HG02623 (cell line): Measurements from ENCODE around the gene LAMA5.

ENCODE experiments used
- ATAC-seq: cut with Tn5 transposase; IDR thresholded peaks from one replicate; pipeline ENCODE4 v1.9.1; 2021; ENCODE audit warnings: moderate library complexity; ENCODE audit not compliant: unreplicated experiment

The LAMA5 gene

DNA sequence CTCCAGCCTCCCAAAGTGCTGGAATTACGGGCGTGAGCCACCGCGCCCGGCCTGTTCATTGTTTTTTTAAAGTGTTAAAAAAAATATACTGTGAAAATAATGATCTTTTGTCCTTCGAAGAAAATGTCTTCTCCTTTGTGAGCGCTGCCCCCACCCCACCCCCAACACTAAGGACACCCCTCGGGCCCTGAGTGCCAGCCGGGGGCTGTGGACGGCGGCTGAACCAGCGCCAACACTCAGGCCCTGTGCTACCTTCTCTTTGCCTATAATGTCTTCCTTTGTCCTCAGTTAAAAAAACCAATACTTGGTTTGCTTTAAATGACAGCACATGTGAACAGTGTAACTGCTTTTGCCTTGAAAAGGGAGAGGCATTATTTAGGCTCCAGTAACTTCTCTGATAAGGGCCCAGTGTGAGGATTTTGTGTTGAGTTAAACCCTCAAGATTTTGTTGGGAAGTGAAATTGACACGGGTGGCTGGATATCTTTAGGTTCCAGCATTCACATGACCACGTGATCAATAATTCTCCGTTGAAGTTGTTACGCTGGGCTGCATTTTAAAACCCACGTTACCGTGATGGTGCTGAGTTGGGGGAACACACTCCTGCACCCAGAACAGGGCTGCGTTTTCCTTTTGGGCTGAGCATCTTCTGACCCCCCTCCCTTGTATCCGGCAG, 73.9 kb downstream of the LAMA5 start:
- no peak for ATAC-seq

DNA sequence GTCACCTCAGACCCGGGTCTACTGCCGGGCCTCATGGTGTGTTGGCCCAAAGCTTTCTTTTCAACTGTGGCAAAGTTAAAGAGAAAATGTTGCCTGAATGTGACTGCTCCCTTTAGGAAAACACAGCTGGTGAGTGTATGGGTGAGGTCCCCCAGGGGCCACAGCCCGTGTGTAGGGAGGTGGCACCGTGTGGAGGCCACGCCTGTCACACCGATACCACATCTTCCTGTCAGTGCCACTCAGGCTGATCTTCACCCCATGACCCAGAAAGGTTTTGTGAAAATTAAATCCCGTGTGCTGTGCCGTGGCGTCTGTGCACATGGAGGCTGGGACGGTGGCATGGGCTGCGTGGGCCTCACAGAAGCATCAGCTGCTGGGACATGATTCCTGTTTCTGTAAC, 75.0 kb downstream of the LAMA5 start:
- ATAC-seq = no peak

DNA sequence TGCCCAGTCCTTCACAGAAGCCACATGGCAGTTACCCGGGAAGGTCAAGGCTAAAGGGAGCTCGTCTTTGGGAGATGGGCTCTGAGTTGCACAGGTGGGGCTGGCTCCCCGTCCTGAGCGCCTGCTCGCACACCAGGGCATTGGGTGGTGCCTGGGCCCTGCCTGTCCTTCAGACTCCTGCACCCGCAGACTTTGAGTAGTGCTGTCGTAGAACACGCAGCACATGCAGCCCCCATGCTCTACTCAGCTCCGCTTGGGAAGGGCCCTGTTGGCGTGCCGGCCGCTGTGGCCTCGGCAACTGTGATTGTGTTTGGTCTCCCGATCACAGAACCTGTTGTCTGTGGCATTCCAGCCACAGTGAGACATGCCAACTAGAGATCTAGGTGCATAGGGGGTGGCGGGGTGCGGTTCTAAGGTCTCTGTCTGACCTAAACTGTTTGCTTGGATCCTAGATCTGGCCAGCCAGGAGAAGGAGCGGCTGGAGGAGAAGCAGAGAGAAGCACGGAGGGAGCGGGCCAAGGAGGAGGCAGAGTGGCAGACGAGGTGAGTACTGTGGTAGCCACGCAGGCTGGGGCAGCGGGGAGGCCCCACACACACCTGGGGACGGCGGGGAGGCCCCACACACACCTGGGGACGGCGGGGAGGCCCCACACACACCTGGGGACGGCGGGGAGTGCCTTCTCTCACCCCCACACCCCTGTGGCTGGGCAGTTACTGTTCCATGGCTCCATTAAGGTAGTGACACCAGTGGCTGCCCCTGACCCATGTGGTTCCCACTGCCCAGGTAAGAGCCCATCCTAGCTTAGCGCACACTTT, 75.7 kb downstream of the LAMA5 start:
- no peak for ATAC-seq

DNA sequence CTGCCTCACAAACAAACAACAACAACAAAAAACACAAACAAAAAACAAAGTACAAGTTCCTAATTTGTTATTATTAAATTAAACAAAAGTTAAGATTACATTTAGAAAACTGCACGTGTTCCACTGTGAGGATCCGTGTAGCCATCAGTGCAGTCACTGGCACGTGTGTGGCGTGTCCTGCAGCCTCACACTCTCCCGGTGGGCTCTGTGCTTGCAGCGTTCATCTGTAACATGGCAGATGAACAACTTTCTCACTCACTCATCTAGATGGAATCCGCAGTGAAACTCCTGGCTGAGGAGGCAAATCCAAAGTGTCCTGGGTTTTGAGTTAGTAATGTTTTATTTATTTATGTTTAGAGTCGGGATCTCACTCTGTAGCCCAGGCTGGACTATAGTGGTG, 77.2 kb downstream of the LAMA5 start:
- no peak for ATAC-seq

DNA sequence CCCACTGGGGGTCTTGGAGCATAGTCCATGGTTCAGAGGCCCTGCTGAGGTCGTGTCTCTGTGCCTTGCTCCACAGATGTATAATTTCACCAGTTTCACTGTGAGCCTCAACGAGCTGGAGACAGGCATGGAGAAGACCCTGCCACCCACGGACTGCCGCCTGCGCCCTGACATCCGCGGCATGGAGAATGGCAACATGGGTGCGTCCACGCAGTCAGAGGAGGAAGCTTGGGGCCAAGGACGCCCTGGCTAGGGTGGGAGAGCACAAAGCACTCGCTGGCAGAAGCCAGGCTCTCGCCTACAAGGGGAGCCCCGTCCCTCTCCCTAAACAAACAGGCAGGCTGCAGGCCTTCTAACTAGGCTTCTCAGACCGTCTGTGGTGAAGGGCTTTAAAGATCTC, 78.0 kb downstream of the LAMA5 start:
- no peak for ATAC-seq

DNA sequence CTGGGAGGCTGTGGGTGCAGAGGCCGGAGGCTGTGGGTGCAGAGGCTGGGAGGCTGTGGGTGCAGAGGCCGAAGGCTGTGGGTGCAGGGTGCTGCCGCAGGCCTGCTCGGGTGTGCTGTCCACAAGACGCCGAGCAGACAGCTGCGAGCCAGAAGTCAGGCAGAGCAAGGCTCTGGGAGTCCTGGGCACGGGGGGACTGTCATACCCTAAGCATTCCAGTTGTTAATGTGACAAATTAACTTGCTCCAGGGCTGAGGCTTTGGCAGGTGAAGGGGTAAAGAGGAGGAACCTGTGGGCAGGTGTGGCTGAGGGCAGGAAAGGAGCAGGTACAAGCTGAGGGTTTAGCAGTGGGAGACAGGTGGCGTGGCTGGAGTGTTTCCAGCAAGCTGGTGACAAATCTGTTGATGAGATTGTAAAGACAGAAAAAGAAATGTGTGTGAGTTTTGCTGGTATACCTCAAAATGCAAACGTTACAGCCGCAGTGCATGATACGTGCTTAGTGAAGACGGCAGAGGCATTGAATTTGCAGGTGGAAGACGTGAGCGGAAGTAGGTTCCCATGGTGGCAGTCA, 78.5 kb downstream of the LAMA5 start:
- no peak for ATAC-seq

DNA sequence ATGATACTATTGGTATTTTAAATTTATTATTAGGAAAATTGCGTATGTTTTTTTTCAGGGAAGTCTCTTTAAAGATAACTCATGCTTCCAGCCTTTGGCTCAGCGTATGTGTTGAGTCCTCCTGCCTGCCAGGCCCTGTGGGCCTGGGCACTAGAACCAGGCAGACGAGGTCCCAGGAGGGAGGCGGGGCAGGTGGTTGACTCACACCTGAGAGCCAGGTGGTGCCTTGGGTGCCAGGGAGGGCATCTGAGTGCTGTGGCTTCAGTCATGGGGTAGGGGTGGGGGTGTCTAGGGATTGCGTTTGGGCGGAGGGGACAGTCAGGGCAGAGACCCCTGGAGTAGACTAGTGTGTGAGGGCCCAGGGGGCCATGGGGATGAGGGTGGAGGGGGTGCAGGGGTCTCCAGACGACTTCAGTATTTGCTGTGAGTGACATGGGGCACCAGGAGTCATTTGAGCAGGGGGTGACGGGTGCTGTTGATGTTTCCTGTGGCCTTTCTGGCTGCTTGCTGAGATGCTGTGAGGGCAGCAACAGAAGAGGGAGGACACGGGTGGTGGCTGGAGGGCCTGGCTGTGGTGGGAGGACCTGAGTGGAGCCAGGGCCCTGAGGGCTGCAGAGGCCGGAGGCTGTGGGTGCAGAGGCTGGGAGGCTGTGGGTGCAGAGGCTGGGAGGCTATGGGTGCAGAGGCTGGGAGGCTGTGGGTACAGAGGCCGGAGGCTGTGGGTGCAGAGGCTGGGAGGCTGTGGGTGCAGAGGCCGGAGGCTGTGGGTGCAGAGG, 79.2 kb downstream of the LAMA5 start:
- ATAC-seq = no peak

DNA sequence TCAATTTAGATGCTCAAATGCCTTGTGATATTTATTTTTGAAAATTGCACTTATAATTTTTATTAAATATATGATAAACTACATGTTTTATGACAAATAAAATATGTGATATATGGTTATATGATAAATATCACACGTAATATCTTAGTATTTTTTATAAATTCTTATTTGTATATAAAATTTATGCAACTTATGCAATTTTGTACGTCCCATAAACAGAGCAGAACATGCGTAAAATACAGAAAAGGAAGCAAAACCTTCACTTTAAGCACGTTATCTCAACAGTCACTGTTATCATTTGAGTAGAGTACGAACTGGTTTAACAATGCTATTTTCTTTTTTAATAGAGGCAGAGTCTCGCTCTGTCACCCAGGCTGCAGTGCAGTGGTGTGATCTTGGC, 80.0 kb downstream of the LAMA5 start:
- no peak for ATAC-seq

DNA sequence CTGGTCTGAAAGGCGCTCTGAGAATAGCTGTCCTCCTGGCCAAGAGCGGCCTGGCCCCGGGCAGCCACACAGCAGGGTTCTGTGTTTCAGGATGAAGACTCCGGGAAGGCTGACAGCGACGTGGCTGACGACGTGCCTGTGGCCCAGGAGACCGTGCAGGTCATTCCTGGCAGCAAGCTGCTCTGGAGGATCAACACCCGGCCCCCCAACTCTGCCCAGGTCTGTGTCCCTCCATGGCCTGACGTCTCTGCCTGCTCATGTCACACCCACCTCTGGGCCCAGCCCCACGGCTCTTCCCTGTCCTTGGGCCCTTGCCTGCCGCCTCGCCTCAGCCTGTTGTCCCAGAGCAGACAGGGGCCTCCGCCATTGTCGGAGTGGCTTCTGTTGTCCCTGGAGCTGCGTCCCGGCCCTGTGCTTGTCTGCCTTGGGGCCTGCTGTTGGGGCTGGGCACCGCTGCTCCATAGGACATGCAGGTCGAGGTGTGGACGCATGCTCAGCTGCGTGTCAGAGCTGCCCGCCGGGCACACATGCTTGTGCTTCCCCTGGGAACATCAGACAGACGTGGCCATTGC, 80.5 kb downstream of the LAMA5 start:
- no peak for ATAC-seq

DNA sequence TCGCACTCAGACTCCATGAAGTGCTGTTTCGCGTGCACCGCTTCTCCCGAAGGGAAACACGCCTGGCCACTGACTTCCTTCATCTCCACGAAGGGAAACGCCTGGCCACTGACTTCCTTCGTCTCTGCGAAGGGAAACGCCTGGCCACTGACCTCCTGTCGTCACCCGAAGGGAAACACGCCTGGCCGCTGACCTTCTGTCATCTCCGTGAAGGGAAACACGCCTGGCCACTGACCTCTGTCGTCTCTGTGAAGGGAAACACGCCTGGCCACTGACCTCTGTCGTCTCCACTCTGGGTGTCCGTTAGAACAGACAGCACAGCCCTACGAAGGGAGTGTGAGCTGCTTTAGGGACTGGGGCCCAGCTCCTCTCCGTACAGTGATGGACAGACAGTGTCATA, 81.4 kb downstream of the LAMA5 start:
- ATAC-seq = no peak

DNA sequence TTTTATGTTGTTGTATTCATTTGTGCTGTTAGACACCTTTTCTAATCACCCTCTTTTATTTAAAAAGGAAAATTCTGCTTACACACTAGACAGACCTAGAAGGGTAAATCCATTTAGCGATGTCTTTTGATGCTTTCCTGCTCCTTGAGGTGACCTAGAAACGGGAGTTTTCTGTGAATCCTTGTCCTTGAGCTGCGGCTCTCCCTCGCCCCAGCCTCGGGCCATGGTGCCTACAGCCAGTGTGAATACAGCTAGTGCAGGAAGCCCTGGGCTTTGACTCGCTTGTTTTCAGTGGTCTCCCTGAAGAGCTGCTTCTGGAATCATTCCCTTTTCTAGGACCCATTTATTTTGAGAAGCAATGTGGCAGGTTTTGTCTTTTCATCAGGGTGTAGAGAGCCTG, 82.0 kb downstream of the LAMA5 start:
- ATAC-seq = no peak

DNA sequence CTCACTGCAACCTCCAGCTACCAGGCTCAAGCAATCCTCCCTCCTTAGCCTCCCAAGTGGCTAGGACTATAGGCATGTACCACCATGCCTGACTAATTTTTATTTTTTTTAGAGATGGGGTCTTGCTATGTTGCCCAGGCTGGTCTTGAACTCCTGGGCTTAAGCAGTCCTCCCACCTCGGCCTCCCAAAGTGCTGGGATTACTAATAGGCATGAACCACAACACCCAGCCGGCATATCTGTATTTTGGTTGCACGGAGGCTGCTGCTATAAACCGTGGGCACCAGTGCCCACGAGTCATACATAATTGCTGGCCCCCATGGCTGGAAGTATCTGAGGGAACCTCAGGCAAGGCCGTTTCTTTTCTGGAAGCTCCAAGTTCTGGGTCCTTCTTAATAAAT, 82.7 kb downstream of the LAMA5 start:
- no peak for ATAC-seq

DNA sequence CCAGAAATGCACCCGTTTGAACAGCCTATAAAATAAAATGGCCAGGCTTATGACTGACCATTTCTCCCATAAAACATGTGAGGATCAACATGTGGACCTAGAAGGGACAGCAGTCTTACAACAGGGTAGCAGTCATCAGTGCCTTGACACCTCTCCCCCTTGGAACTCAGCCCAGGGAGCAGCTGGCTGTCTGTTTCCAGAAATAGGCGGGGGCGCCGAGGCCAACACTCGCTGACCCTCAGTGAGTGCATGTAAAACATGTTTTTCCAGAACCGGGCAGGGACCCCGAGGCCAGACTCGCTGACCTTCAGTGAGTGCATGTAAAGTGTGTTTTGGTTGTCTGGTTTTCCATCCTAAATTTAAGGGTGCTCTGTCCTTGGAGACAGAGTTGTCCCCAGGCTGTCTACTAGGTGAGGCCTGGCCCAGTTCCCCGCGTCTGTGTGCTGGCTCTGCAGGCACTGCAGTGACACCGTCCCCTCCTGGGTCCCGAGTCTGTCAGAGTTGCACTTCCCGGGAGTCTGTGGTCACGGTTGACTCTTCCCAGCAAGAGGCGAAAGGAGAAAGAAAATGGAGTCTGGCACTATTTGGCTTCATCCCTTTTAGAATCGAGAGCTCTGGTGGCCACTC, 84.1 kb downstream of the LAMA5 start:
- ATAC-seq = no peak

DNA sequence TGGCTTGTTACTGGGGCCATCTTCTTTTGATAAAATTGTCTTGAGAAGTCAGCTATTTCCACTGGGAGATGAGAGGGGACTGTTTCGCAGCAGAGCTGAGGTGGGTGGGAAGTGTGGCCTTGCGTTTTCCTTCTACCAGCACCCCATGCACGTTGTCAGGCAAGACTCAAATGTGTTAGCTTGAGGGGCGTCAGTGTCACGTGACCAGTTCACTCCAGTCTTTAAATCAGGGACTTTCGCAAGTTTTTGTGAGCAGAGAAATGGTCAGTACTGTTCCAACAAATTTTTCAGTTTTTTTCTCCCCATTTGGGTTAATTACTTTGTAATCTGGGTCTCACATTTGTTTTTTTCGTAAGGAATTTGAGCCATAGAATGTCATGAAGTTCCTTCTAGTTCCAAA, 85.0 kb downstream of the LAMA5 start:
- ATAC-seq = no peak

DNA sequence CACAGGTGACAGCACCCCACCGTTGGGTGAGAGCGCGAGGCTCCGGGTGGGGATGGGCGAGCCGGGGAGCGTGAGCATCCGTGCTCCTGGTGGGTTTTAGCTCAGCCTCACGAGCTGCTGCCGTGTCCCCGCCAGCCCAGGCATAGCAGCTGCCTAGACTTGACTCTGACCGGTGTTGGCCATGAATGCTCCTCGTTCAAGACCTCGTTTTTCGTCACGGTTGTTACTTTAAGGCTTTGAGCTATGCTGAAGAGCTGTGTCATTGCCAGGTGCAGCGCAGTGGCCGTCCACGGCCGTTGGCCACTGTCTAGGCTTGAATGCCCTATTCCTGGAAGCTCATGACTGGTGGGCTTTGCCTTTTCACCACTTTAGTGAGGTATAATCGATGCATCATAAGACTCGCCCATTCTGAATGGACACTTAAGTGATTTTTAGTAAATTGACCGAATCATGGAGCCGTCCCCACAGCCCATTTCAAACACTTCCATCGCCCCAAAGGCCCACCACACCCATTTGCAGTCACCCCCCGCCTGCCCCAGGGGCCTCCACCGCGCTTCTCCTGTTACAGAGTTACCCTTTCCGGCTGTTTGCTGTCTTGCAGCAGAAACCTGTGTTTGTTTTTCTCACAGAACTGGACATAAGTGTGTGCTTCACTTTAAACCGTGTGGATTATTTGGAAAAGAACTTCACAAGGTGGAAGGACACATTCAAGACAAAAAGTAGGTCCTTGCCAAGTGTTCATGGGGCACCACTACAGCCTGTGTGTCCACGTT, 85.8 kb downstream of the LAMA5 start:
- ATAC-seq = no peak

DNA sequence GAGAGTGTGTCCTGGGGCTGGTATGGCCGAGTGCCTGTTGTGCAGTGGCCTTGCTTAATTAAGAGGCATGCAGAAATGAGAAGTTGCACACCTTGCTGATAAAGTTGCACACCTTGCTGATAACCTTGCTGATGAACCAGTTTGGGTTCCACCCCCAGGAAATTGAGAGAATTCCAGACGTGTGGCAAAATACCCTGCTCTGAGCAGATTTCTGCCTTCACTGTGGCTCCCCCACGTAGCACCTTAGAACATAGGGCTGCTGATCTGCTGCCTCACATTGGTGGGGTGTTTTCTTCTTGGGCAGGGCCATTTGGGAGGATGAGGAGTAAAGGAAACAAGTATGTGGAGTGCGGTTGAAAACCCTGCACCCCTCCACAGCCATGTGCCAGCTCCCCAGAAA, 86.8 kb downstream of the LAMA5 start:
- ATAC-seq = no peak

DNA sequence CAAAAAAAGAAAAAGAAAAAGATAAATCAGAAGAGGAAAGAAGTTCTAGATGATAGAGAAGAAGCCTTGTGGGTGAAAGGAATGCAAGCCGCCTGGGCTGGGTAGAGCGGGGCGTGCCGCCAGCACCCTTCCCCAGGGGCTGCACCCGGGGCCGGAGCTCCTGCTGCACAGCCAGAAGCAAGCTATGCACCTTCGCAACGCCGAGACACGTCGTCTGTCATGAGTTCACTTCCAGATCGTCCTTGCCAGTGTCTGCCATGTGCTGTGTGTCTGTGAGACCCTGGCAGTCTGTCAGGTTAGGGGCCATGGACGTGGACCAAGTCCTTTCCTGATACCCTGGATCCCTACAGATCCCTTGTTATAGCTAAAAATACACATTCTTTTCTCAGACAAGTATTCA, 89.9 kb downstream of the LAMA5 start:
- ATAC-seq = no peak

DNA sequence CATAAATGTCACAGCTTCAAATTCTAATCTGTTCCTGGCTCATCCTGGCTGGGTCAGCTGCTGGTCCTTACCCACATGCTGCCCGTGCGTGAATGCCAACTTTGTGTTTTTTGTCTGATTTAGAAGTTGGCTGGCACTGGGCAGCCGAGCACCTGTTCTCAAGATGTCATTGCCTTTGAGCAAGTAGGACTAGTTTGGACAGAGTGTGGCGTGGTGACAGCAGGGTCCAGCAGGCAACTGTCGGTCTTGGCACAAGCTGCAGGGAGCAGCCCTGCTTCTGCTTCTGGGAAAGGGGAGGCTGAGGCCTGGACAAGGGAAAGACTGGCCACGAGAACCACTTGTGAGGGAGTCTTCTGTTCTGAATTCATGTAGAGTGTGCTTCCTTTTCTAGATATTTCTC, 90.7 kb downstream of the LAMA5 start:
- ATAC-seq = no peak

DNA sequence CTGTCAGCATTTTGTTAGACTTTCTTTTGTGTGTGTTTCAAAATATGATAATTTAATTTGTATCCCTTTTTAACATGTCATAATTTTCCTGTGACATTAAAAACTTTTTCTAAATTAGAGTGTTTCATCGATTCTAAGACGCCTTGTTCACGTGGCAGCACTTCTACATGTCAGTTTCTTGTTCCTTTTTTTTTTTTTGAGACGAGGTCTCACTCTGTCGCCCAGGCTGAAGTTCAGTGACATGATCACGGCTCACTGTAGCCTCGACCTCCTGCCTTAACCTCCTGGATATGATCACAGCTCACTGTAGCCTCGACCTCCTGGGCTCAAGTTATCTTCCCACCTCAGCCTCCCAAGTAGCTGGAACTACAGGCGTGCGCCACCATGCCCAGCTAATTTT, 91.9 kb downstream of the LAMA5 start:
- ATAC-seq = no peak

DNA sequence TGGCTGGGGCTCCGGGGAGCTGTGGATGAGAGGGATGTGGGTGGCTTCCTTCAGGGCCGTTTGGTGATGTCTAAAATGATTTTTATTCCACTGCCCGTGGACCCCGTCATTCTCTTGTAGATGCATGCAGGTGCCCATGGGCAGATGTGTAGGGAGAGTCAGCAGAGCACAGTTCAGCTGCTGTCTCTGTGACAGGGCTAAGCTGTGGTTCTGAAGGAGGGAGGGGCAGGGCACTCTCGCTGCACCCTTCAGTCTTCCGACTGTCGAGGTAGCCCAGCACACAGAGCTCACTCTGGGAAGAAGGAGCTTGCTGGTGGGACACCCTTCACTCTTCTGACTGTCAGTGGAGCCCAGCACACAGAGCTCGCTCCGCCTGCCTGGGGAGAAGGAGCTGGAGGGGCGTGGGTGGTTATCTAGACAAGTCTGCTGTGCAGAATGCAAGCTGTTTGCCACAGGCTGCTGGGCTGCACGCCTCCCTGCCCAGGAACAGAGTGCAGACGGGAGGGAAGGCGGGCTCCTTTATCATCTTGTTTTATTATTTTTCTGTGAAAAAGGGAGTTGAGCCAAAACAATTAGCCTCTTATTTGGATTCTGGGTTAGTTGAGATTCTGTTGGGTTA, 92.7 kb downstream of the LAMA5 start:
- no peak for ATAC-seq
